ENCODE measurements around the gene KCNK17.
"Not testable (repeated sequence)": the region's sequence is repeated elsewhere in the genome, so short reads cannot be mapped to it uniquely, and the experiment has no call there.

The KCNK17 gene

GRCh38 chr6:39303425-39304153, 10.6 kb downstream of the KCNK17 start:
- in situ Hi-C loops (cut with HindIII; ENCODE audit: low sequenced_read_pairs): no loop called here

GRCh38 chr6:39302669-39303424, 11.4 kb downstream of the KCNK17 start:
- in situ Hi-C loops (cut with HindIII; ENCODE audit: low sequenced_read_pairs): no loop called here

- in situ Hi-C loops (cut with HindIII; ENCODE audit: low sequenced_read_pairs): no loop called here
Observed at GRCh38 chr6:39302011-39302410, 12.2 kb downstream of the KCNK17 start.

- in situ Hi-C loops (cut with HindIII; ENCODE audit: low sequenced_read_pairs): no loop called here
Observed at GRCh38 chr6:39301606-39302005, 12.6 kb downstream of the KCNK17 start.

- in situ Hi-C loops (cut with HindIII; ENCODE audit: low sequenced_read_pairs): no loop called here
Observed at GRCh38 chr6:39300739-39301138, 13.5 kb downstream of the KCNK17 start.

- in situ Hi-C loops (cut with HindIII; ENCODE audit: low sequenced_read_pairs): no loop called here
Observed at GRCh38 chr6:39298061-39298460, 16.2 kb downstream of the KCNK17 start.

- in situ Hi-C loops (cut with HindIII; ENCODE audit: low sequenced_read_pairs): no loop called here
Observed at GRCh38 chr6:39296745-39297640, 17.2 kb downstream of the KCNK17 start.

GRCh38 chr6:39295611-39296011, 18.6 kb downstream of the KCNK17 start:
- in situ Hi-C loops (cut with HindIII; ENCODE audit: low sequenced_read_pairs): no loop called here

GRCh38 chr6:39294899-39295298, 19.3 kb downstream of the KCNK17 start:
- in situ Hi-C loops (cut with HindIII; ENCODE audit: low sequenced_read_pairs): no loop called here

- in situ Hi-C loops (cut with HindIII; ENCODE audit: low sequenced_read_pairs): no loop called here
Observed at GRCh38 chr6:39294133-39294532, 20.1 kb downstream of the KCNK17 start.

- in situ Hi-C loops (cut with HindIII; ENCODE audit: low sequenced_read_pairs): no loop called here
Observed at GRCh38 chr6:39292637-39293036, 21.6 kb downstream of the KCNK17 start.

- in situ Hi-C loops (cut with HindIII; ENCODE audit: low sequenced_read_pairs): no loop called here
Observed at GRCh38 chr6:39289490-39289889, 24.7 kb downstream of the KCNK17 start.

- in situ Hi-C loops (cut with HindIII; ENCODE audit: low sequenced_read_pairs): no loop called here
Observed at GRCh38 chr6:39287601-39288000, 26.6 kb downstream of the KCNK17 start.

- in situ Hi-C loops (cut with HindIII; ENCODE audit: low sequenced_read_pairs): not testable (repeated sequence)
Observed at GRCh38 chr6:39286596-39286995, 27.6 kb downstream of the KCNK17 start.

- in situ Hi-C loops (cut with HindIII; ENCODE audit: low sequenced_read_pairs): no loop called here
Observed at GRCh38 chr6:39282774-39283173, 31.4 kb downstream of the KCNK17 start.

- in situ Hi-C loops (cut with HindIII; ENCODE audit: low sequenced_read_pairs): no loop called here
Observed at GRCh38 chr6:39281312-39281980, 32.8 kb downstream of the KCNK17 start.

- in situ Hi-C loops (cut with HindIII; ENCODE audit: low sequenced_read_pairs): no loop called here
Observed at GRCh38 chr6:39280247-39280731, 33.9 kb downstream of the KCNK17 start.

GRCh38 chr6:39279539-39279938, 34.7 kb downstream of the KCNK17 start:
- in situ Hi-C loops (cut with HindIII; ENCODE audit: low sequenced_read_pairs): no loop called here

GRCh38 chr6:39276379-39276995, 37.7 kb downstream of the KCNK17 start:
- in situ Hi-C loops (cut with HindIII; ENCODE audit: low sequenced_read_pairs): no loop called here

GRCh38 chr6:39274903-39275302, 39.3 kb downstream of the KCNK17 start:
- in situ Hi-C loops (cut with HindIII; ENCODE audit: low sequenced_read_pairs): no loop called here

Data from endothelial cell of hepatic sinusoid (primary cell).